ENCODE measurements around the gene NANOS3.

The NANOS3 gene

DNA sequence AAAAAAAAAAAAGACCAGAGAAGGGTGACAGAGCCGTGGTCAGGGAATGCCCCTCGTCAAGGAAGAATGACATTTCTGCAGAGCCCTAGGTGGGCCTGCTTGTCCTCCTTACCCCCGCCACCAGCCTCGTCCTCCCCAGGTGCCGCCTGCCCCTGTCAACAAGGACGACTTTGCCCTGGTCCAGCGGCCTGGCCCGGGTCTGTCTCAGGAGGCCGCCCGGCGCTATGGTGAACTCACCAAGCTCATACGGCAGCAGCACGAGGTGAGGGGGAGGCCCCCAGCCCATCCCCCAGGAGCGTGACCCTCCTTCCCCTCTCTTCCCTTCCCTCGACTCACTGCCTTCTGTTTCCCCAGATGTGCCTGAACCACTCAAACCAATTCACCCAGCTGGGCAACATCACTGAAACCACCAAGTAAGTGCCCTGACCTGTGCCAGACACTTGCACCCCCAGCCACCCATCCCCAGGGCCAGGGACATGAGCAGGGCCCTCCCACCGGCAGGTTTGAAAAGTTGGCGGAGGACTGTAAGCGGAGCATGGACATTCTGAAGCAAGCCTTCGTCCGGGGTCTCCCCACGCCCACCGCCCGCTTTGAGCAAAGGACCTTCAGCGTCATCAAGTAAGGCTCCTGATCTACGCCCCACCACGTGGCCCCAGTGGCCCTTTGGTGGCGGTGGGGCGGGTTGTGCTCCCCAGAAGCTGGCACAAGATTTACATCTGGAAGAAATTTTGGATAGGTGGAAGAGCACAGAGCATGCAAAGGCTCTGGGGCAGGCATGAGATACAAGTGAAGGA lies 46.5 kb downstream of the NANOS3 start:
- no peak for DNase-seq

DNA sequence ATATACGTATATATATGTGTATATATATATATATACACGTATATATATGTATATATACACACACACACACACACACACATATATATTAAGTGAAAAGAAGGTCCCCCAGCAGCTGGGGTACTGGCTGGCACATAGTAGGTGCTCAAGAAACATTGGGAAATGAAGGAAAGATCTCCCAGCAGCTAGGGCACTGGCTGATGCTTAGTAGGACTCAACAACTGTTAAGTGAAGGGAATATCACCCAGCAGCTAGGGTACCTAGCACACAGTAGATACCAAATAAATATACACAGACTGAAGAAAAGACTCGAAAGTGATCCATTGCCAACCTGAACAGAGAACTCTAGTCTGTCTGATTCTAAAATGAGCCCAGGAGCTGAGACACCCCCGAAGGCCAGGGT lies 49.1 kb downstream of the NANOS3 start:
- no peak for DNase-seq

DNA sequence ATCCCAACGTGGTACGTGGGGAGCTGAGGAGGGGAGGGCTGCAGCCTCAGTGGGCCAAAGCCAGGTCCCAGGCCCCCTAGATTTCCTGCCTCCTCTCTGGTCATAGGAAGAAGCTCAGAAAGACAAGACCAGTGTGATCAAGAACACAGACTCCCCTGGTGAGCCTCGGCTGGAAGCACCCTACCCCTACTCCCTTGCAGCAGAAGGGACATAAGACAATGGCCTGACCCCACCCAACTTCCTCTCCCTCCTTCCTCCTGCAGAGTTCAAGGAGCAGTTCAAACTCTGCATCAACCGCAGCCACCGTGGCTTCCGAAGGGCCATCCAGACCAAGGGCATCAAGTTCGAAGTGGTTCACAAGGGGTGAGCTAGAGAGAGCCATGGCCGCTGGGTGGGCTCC lies 49.8 kb downstream of the NANOS3 start:
- no peak for DNase-seq

DNA sequence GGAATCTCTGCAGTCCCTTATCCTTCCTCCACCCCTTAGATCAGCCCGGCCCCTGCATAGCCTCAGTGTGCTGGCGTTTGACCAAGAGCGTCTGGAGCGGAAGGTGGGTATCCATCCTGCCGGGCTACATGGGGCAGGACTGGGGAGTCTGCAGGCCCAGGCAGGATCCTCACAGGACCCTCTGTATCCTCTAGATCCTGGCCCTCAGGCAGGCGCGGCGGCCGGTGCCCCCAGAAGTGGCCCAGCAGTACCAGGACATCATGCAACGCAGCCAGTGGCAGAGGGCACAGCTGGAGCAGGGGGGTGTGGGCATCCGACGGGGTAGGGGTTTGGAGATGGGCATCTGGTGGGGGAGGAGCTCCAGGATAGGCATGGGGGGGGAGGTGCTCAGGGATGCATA lies 52.4 kb downstream of the NANOS3 start:
- no peak for DNase-seq

DNA sequence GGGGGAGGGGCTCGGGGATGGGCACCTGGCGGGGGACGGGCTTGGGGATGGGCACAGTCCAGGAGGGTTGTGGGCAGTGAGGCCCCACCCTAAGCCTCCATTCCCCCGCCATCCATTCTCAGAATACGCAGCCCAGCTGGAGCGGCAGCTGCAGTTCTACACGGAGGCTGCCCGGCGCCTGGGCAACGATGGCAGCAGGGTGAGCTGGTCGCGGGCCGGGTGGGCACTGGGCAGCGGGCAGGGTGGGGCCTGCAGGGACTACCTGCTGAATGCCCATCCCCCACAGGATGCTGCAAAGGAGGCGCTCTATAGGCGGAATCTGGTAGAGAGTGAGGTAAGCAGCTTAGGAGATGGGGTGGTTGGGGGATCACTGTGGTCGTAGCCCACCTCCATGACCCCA lies 53.0 kb downstream of the NANOS3 start:
- no peak for DNase-seq
